HepG2 (cell line): Measurements from ENCODE around the gene KLF16. TPM values are rescaled to one million over a fixed set of nuclear protein-coding genes. Genes with fewer than 3 reads are reported as not detected.

Experiments
- AGO1 ChIP-seq: fragments of 200-400 bp; formaldehyde crosslinking; IDR thresholded peaks from 2 replicates; pipeline ENCODE4 v1.6.1; 2017; ENCODE audit warnings: mild to moderate bottlenecking, low read depth, low read length, moderate library complexity; ENCODE audit not compliant: poor library complexity, severe bottlenecking
- CBFB ChIP-seq: sonication (generic); formaldehyde crosslinking; IDR thresholded peaks from 2 replicates; pipeline ENCODE4 v1.4.0; 2020; ENCODE audit warnings: missing genetic modification reagents
- DRAP1 ChIP-seq: IDR thresholded peaks from 2 replicates; pipeline ENCODE4 v1.6.1; 2016; ENCODE audit warnings: missing genetic modification reagents, missing compliant biosample characterization
- HES4 ChIP-seq: sonication (generic); formaldehyde crosslinking; IDR thresholded peaks from 2 replicates; pipeline ENCODE4 v1.9.0; 2021; ENCODE audit warnings: mild to moderate bottlenecking, missing genetic modification reagents, borderline replicate concordance
- HNF1B ChIP-seq: sonication (generic); formaldehyde crosslinking; IDR thresholded peaks from 2 replicates; pipeline ENCODE4 v1.5.1; 2020; ENCODE audit warnings: mild to moderate bottlenecking, moderate library complexity, missing genetic modification reagents
- HNRNPH1 ChIP-seq: fragments of 200-400 bp; formaldehyde crosslinking; optimal IDR thresholded peaks from 2 replicates; pipeline ENCODE3; 2017; ENCODE audit warnings: mild to moderate bottlenecking, low read depth, low read length
- HOXA9 ChIP-seq: sonication (generic); formaldehyde crosslinking; IDR thresholded peaks from 2 replicates; pipeline ENCODE4 v1.8.1; 2022; ENCODE audit warnings: missing genetic modification reagents, mild to moderate bottlenecking, moderate library complexity, borderline replicate concordance
- ISX ChIP-seq: sonication (generic); formaldehyde crosslinking; conservative IDR thresholded peaks from 2 replicates; pipeline ENCODE4 v1.5.0; 2020; ENCODE audit warnings: missing genetic modification reagents
- LBX2 ChIP-seq: sonication (generic); formaldehyde crosslinking; IDR thresholded peaks from 2 replicates; pipeline ENCODE4 v1.5.0; 2020; ENCODE audit warnings: missing genetic modification reagents, mild to moderate bottlenecking, borderline replicate concordance
- NR0B2 ChIP-seq: sonication (generic); formaldehyde crosslinking; IDR thresholded peaks from 2 replicates; pipeline ENCODE4 v1.4.0; 2020; ENCODE audit warnings: mild to moderate bottlenecking, missing genetic modification reagents
- POLR2AphosphoS5 ChIP-seq: IDR thresholded peaks from 2 replicates; pipeline ENCODE4 v1.6.1; 2012; ENCODE audit warnings: low read depth, low read length
- SMC3 ChIP-seq: IDR thresholded peaks from 2 replicates; pipeline ENCODE4 v1.6.1; 2011; ENCODE audit warnings: low read length, improper control_type of control experiment
- SOX6 ChIP-seq, 2 experiments: fragments of 450-650 bp in 1 of 2; sonication (generic) in 1 of 2; formaldehyde crosslinking in 1 of 2; IDR thresholded peaks; 2 replicates each; pipeline versions ENCODE4 v1.4.0 to v1.6.1; 2017 to 2020; ENCODE audit warnings: antibody characterized with exemption in 1 of 2, mild to moderate bottlenecking in 1 of 2, missing genetic modification reagents in 1 of 2
- TBX3 ChIP-seq: fragments of 450-650 bp; IDR thresholded peaks from 2 replicates; pipeline ENCODE4 v1.6.1; 2017; ENCODE audit warnings: antibody characterized with exemption, mild to moderate bottlenecking, inconsistent platforms, borderline replicate concordance
- TCF7L2 ChIP-seq: IDR thresholded peaks from 2 replicates; pipeline ENCODE4 v1.6.1; 2011; ENCODE audit warnings: mild to moderate bottlenecking, low read depth, low read length, moderate library complexity
- ZFP36L2 ChIP-seq: sonication (generic); formaldehyde crosslinking; IDR thresholded peaks from 2 replicates; pipeline ENCODE4 v1.4.0; 2020; ENCODE audit warnings: missing genetic modification reagents
- ZFP90 ChIP-seq: sonication (generic); formaldehyde crosslinking; IDR thresholded peaks from 2 replicates; pipeline ENCODE4 v1.8.0; 2022; ENCODE audit warnings: missing genetic modification reagents, mild to moderate bottlenecking, inconsistent platforms, borderline replicate concordance
- ZFY ChIP-seq: sonication (generic); formaldehyde crosslinking; IDR thresholded peaks from 2 replicates; pipeline ENCODE4 v1.4.0; 2020; ENCODE audit warnings: missing genetic modification reagents
- ZNF512 ChIP-seq: sonication (generic); formaldehyde crosslinking; IDR thresholded peaks from 2 replicates; pipeline ENCODE4 v1.4.0; 2020; ENCODE audit warnings: mild to moderate bottlenecking, missing genetic modification reagents
- ZNF570 ChIP-seq: sonication (generic); formaldehyde crosslinking; IDR thresholded peaks from 2 replicates; pipeline ENCODE4 v1.4.0; 2020; ENCODE audit warnings: mild to moderate bottlenecking, missing genetic modification reagents, borderline replicate concordance
- ZUFSP ChIP-seq: sonication (generic); formaldehyde crosslinking; IDR thresholded peaks from 2 replicates; pipeline ENCODE4 v1.9.0; 2021; ENCODE audit warnings: missing genetic modification reagents, mild to moderate bottlenecking, borderline replicate concordance
- polyA plus RNA-seq, 8 experiments: library from polyadenylated mRNA; depleted of rRNA in 3 of 8; stranded (reverse) in 7 of 8; unstranded in 1 of 8; fragments of >200 nt; fragmentation: Illumina TruSeq in 4 of 8; extraction: Trizol in 4 of 8; gene quantifications; 2 replicates each; pipeline versions ENCODE4 v1.2.1 to v1.2.3, GENCODE V29; 2011 to 2016; ENCODE audit warnings: low read depth in 4 of 8, missing spikeins in 1 of 8, mixed read lengths in 1 of 8; ENCODE audit not compliant: insufficient read depth in 1 of 8
- total RNA-seq, 5 experiments: library from RNA; depleted of rRNA; stranded (reverse); fragments of >200 nt; fragmentation: Illumina TruSeq; extraction: Trizol; gene quantifications; 2 replicates each; pipeline ENCODE4 v1.2.3, GENCODE V29; 2016; ENCODE audit warnings: low read depth in 1 of 5

The KLF16 gene
- total and polyA plus RNA-seq, 2 of the 13 experiments (the other 11 are each of a cell fraction or from before 2014, with no cell fraction given) = 3.5 to 6.7 TPM

- TF ChIP-seq ZUFSP (CRISPR knock-in tag) = no peak
- TF ChIP-seq HES4 (CRISPR knock-in tag) = no peak; the same call in 1 of the 2 replicates
- TF ChIP-seq DRAP1 (CRISPR knock-in tag) = peak; percentile 66
- no peak for TF ChIP-seq SMC3
- TF ChIP-seq POLR2AphosphoS5 = peak; percentile 79
- 0 out of 2 replicates have a peak, but pooled peaks have one; percentile 12 for TF ChIP-seq ZNF512
- no peak for TF ChIP-seq ZFP36L2
- no peak for TF ChIP-seq TCF7L2
- TF ChIP-seq CBFB (CRISPR knock-in tag) = peak; percentile 82; the same call in 1 of the 2 replicates
- no peak; the same call in 1 of the 2 replicates for TF ChIP-seq ZFP90 (CRISPR knock-in tag)
- TF ChIP-seq ZFY (CRISPR knock-in tag) = peak; percentile 83
- no peak for TF ChIP-seq ISX
- TF ChIP-seq SOX6 (IDR thresholded peaks at IDR 0.05) = no peak
- TF ChIP-seq SOX6 (CRISPR knock-in tag; IDR thresholded peaks at IDR 0.05) = peak; percentile 75
- peak; percentile 91 for TF ChIP-seq AGO1
- peak; percentile 55 for TF ChIP-seq HNF1B (CRISPR knock-in tag)
- TF ChIP-seq ZNF570 (CRISPR knock-in tag) = no peak
- no peak for TF ChIP-seq HNRNPH1
- TF ChIP-seq HOXA9 = no peak
- no peak for TF ChIP-seq LBX2
- TF ChIP-seq TBX3 = peak; percentile 84
- TF ChIP-seq NR0B2 = no peak
These were observed 12.5 kb upstream of the KLF16 start (continued) for GRCh38 chr19:1875646-1876495.
